Activated T-cell treated with anti-CD3 and anti-CD28 coated beads, Interleukin-2, amount 50 U/mL, for 72 hours (primary cell): ENCODE results near the gene COL4A4. TPM values are rescaled to one million over a fixed set of nuclear protein-coding genes. Genes with fewer than 3 reads are reported as not detected.

Experiments
- ATAC-seq, 2 donors: fragments of 150-1000 bp; cut with Tn5 transposase; replicated peaks in 1 of 2; 2 replicates each; pipeline ENCODE4 v1.10.0; 2021; ENCODE audit warnings: moderate library complexity in 2 of 2, mild to moderate bottlenecking in 1 of 2
- DNase-seq, 2 donors: peaks; one replicate each; pipeline ENCODE4 v3.0.0; 2021 to 2022; ENCODE audit warnings: mixed read lengths in 1 of 2
- H3K27ac Mint-ChIP-seq: one replicate; pipeline ENCODE4 v1.8.0; 2022; ENCODE audit warnings: mild to moderate bottlenecking, moderate library complexity, mixed read lengths
- H3K27me3 Mint-ChIP-seq: one replicate; pipeline ENCODE4 v1.8.0; 2022; ENCODE audit warnings: low read depth, mixed read lengths
- H3K36me3 Mint-ChIP-seq, 2 donors: one replicate each; pipeline ENCODE4 v1.8.0; 2022; ENCODE audit warnings: mixed read lengths in 2 of 2, mild to moderate bottlenecking in 1 of 2; ENCODE audit not compliant: insufficient read depth in 2 of 2
- H3K4me1 Mint-ChIP-seq: one replicate; pipeline ENCODE4 v1.8.0; 2022; ENCODE audit warnings: low read depth, mixed read lengths
- H3K4me3 Mint-ChIP-seq, 2 donors: one replicate each; pipeline ENCODE4 v1.8.0; 2022; ENCODE audit warnings: mild to moderate bottlenecking in 2 of 2, mixed read lengths in 2 of 2, moderate library complexity in 2 of 2
- H3K9me3 Mint-ChIP-seq, 2 donors: one replicate each; pipeline ENCODE4 v1.8.0; 2022; ENCODE audit warnings: mixed read lengths in 2 of 2
- total RNA-seq, 2 donors: library from RNA; stranded (reverse); gene quantifications; one replicate each; pipeline ENCODE4 v1.2.3, GENCODE V29; 2022

COL4A4 gene
- total RNA-seq: under 1 TPM; 0.02 to 0.16 TPM

DNA sequence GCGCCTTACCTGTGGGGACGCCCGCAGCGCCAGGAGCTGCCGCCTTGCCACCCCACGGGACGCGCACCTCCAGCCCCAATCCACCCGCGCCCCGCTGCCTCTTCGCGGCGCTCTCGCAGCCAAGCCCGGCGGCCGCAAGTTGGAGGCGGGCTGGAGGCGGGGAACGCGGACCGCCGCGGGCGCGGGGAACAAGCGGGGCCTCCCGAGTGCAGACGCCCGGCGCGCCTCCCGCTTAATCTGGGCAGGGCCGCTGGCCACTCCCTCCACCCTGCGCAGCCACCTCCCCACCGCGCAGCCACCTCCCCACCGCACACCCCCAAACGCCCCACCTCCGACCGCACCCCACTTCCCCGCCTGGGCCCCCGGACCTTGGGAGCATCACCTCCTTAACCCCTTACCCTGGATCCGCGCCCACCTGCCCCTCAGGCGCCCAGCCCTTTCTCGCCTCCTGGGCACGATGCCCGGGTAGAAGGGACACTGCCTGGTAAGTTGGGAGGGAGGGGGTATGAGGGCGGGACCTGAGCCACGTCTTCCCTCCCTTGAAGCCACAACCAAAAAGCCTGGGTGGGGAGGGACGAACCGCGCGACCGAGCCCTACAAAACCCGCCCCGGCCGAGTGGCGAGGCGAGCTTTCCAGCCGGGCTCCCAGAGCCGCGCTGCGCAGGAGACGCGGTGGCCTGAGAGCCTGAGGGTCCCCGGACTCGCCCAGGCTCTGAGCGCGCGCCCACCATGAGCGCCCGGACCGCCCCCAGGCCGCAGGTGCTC, at the start of gene COL4A4, which contains the start of gene COL4A3:
COL4A4 (minus strand) TSS at position 208 of the 765 bp plus-strand sequence. CDS start 16,722 bp downstream, outside the sequence.
COL4A3 (plus strand) TSS at position 627 of the 765 bp plus-strand sequence; CDS start at position 730, 103 bp downstream.
- peak; percentile 60 to 64 for ATAC-seq
- H3K4me3 Mint-ChIP-seq: peak within 1 kb of the TSS; percentile 70 to 82
- peaks cover 70% of the 10 kb centered on the region for H3K27me3 Mint-ChIP-seq

DNA sequence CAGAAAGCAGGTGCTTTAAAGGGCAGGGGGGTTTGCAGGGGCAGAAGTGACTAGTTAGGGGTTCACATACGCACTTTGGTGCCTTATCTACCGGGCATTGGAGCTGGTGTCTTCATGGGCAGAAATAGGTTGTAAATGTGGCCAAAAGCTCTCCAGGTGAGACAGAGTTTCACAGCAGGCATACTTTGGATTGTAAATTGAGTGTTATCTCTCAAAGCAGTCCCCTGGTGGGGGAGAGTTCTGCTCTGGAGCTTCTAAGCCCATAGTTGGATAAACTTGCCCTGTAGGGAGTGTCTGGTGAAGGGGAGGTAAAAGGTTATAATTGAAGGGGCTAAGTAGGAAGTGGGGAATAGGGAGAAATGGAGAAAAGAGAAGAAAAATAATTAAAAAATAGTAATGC, 43.6 kb upstream of the COL4A4 start:
- DNase-seq (no peak), ATAC-seq (no peak)
- Mint-ChIP-seq H3K27ac (no peak overlapping the region), H3K9me3 (no peaks in the 10 kb centered on the region), H3K4me1 (no peaks in the 10 kb centered on the region), H3K36me3 (no peaks in the 10 kb centered on the region), H3K27me3 (peaks cover 27% of the 10 kb centered on the region), H3K4me3 (no peak overlapping the region)

More for the DNA sequence above, at the start of gene COL4A4, which contains the start of gene COL4A3:
- Mint-ChIP-seq H3K4me1 (peaks cover 10% of the 10 kb centered on the region), H3K27ac (no peak within 1 kb of the TSS), H3K9me3 (peaks cover 5 to 6% of the 10 kb centered on the region in 2 donors), H3K36me3 (peaks cover 0 to 3% of the 10 kb centered on the region in 2 donors)
- peak; percentile 21 to 22 for DNase-seq

DNA sequence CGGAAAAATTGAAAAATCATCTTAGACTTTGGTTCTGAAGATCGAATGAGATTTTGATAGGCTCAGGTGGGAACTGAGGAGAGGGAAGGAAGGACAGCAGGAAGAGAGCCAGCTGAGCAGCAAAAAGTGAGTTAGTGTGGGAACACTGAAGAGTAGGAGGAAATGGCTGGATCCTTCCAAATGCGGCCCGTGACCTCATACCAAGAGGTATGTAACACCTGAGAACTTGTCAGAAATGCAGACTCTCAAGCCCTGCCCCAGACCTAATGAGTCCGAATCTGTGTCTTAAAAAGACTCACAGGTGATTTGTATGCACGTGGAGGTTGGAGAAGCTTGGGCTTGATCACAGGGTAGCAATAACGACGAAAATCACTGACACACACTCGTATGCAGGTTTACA, 42.4 kb upstream of the COL4A4 start:
- H3K27me3 Mint-ChIP-seq: peaks cover 27% of the 10 kb centered on the region
- H3K4me3 Mint-ChIP-seq: no peak overlapping the region
- no peak for ATAC-seq

DNA sequence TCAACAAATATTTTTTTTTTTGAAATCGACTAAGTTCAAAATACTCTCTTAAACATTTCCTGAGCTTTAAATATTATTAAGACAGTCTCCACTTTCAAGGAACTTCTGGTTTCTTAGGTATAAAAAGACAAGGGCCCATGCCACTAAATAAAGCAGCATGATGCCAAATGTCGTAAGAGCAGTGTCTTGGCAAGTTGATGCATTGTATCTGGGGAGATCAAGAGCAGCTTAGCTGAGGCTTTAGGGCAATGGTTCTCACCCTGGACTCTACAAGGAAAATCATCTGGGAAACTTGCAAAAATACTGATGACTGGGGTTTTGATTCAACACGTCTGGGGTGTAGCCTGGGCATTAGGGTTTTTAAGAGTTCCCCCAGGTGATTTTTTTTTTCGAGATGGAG, 41.7 kb upstream of the COL4A4 start:
- Mint-ChIP-seq H3K27me3 (peaks cover 27% of the 10 kb centered on the region), H3K9me3 (no peaks in the 10 kb centered on the region), H3K4me3 (no peak overlapping the region), H3K36me3 (no peaks in the 10 kb centered on the region), H3K27ac (no peak overlapping the region), H3K4me1 (no peaks in the 10 kb centered on the region)
- no peak for ATAC-seq
- DNase-seq: no peak

More for the DNA sequence above, 42.4 kb upstream of the COL4A4 start:
- Mint-ChIP-seq H3K4me1 (no peaks in the 10 kb centered on the region), H3K36me3 (no peaks in the 10 kb centered on the region), H3K27ac (no peak overlapping the region), H3K9me3 (no peaks in the 10 kb centered on the region)
- DNase-seq: no peak

DNA sequence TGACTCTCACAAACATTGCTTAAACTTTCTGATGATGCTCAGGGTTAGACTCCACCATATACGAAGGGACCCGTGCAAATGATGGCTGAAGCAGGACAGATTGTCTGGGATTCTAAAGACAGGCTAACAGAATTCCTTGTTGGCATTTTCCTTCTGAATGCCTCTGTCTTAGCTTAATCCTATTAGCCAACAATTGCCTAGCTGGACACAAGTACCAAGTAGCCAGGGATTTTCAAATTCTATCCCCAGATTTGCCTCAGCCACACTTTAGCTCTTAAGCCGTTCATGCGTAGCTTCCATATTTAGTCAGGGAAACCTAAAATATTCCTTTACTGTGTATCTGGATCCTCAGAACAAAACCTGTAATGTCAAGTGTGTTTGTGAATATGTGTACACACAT, 40.4 kb upstream of the COL4A4 start:
- H3K4me1 Mint-ChIP-seq: no peaks in the 10 kb centered on the region
- DNase-seq: no peak
- H3K36me3 Mint-ChIP-seq: no peaks in the 10 kb centered on the region
- no peaks in the 10 kb centered on the region for H3K9me3 Mint-ChIP-seq
- H3K27ac Mint-ChIP-seq: no peak overlapping the region
- ATAC-seq: no peak
- peaks cover 21% of the 10 kb centered on the region for H3K27me3 Mint-ChIP-seq
- H3K4me3 Mint-ChIP-seq: no peak overlapping the region

DNA sequence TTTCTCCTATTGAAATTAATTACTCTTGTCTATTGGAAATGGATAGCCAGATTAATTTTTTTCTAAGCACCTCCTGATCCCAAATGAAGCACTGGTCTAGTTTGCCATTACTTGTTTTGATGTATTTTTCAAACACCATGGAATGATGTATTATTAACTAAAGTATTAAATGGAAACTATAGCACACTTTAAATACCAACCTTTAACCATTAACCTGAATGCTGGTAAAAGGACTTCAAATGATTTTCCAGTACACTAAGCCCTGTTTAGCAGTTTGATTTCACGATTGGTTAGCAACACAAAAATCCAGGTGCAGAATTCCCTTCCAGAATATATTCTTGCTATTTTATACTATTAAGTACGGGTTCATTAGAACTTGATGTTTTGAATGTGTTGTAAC, 37.8 kb upstream of the COL4A4 start:
- Mint-ChIP-seq H3K4me1 (no peaks in the 10 kb centered on the region), H3K27ac (no peak overlapping the region), H3K36me3 (no peaks in the 10 kb centered on the region), H3K27me3 (peaks cover 13% of the 10 kb centered on the region), H3K4me3 (no peak overlapping the region), H3K9me3 (no peaks in the 10 kb centered on the region)
- no peak for ATAC-seq
- no peak for DNase-seq

DNA sequence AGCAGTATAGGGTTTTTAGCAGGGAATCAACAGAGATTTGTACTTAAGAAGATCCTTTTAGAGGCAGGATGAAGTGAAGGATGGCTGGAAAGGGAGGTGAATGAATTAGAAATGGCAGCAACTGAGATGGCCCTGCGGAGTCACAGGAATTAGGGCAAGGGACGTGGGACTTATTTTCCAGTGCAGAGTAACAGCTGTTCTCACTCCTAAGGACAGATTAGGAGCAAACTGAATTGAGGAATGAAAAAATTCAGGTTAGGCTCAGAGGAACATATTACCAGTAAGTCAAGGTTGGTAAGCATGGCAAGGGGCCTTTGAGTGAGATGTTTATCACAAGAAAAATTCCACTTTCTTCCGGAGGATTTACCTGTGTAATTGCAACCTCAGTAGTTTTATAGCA, 34.9 kb upstream of the COL4A4 start:
- Mint-ChIP-seq H3K36me3 (no peaks in the 10 kb centered on the region), H3K9me3 (no peaks in the 10 kb centered on the region), H3K27ac (no peak overlapping the region), H3K4me3 (no peak overlapping the region), H3K4me1 (no peaks in the 10 kb centered on the region), H3K27me3 (peaks cover 7% of the 10 kb centered on the region)
- no peak for DNase-seq
- ATAC-seq: no peak

DNA sequence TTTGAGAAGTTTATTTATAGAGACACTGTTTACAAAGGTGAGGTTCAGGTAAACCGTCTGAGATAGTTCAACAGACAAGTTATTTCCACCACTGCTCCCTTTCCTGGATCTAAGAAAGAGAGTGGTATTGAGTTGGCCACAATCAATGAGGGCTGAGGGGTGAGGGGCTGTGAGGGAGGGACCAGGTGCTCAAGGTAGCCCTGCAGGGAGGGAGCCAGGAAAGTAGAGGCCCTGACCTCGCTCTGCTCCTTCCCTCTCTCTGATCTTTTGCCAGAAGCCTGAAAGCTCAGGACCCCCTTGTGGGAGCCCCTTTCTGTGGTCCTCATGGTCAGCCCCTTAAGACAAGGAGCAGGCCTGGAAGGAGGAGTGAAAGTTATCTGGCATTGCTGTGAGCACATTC, 30.2 kb upstream of the COL4A4 start:
- H3K4me1 Mint-ChIP-seq: no peaks in the 10 kb centered on the region
- no peaks in the 10 kb centered on the region for H3K9me3 Mint-ChIP-seq
- no peak overlapping the region for H3K4me3 Mint-ChIP-seq
- peaks cover 22% of the 10 kb centered on the region for H3K27me3 Mint-ChIP-seq
- H3K27ac Mint-ChIP-seq: no peak overlapping the region
- H3K36me3 Mint-ChIP-seq: no peaks in the 10 kb centered on the region
- ATAC-seq (no peak), DNase-seq (no peak)

DNA sequence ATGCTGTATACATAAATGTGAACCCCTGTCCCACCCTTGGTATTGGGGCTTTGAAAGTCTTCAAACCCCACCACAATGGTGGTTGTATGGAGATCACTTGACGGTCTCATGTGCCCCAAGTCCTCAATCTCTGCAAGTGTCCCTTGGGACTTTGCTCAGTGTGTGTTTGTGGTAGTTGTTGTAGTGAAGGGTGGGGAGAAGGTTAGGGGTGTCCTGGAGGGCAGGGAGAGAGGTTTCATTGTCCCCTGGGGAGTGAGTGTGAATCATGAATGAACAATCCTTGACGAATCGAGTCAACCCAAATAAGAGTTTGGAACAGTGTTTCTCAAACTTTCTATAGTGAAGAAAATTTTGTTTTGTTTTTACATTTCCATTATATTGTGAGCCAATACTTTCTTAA, 28.5 kb upstream of the COL4A4 start:
- Mint-ChIP-seq H3K9me3 (no peaks in the 10 kb centered on the region), H3K27ac (no peak overlapping the region), H3K4me1 (no peaks in the 10 kb centered on the region), H3K4me3 (no peak overlapping the region), H3K27me3 (peaks cover 25% of the 10 kb centered on the region), H3K36me3 (no peaks in the 10 kb centered on the region)
- ATAC-seq: no peak
- DNase-seq: no peak

DNA sequence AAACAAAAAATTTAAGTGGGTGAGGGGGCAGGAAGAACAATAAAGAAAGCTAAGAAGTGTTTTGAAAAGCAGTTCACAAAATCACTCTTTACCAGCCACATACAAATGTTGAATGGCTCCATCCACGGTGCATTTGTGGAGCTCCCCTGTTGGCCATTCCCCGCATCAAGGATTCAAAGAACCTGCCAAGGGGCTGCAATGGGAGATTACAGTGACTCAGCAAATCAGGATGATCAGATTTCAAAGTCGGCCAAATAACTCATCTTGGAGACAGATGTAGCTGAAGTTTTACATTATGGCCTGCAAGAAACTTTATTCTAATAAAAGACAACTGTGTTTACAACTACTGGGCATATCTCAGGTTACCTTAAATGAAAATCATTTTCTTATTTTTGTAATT, 27.4 kb upstream of the COL4A4 start:
- Mint-ChIP-seq H3K9me3 (no peaks in the 10 kb centered on the region), H3K4me1 (no peaks in the 10 kb centered on the region), H3K27ac (no peak overlapping the region), H3K27me3 (peaks cover 29% of the 10 kb centered on the region), H3K4me3 (no peak overlapping the region), H3K36me3 (no peaks in the 10 kb centered on the region)
- ATAC-seq (no peak), DNase-seq (no peak)

DNA sequence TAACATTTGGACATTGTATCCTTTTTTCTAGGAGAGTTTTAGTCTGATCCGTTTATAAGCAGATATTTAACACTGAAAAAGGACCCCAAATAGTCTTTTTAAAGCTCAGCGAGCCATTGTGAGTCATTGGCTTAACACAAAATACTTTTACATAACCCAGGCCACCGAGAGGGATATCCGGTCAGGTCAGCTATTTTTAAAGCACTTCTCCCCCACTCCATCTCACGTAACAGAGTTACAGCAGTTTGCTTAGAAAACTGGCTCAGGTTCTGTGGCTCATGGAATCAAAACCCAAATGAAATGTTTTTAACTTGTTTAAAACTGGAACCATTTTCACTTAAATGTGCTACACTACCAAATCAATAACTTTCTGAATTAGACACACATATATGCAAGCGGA, 24.3 kb upstream of the COL4A4 start:
- H3K9me3 Mint-ChIP-seq: no peaks in the 10 kb centered on the region
- H3K27me3 Mint-ChIP-seq: peaks cover 37% of the 10 kb centered on the region
- DNase-seq (no peak), ATAC-seq (no peak)
- H3K36me3 Mint-ChIP-seq: no peaks in the 10 kb centered on the region
- no peak overlapping the region for H3K4me3 Mint-ChIP-seq
- no peak overlapping the region for H3K27ac Mint-ChIP-seq
- no peaks in the 10 kb centered on the region for H3K4me1 Mint-ChIP-seq

DNA sequence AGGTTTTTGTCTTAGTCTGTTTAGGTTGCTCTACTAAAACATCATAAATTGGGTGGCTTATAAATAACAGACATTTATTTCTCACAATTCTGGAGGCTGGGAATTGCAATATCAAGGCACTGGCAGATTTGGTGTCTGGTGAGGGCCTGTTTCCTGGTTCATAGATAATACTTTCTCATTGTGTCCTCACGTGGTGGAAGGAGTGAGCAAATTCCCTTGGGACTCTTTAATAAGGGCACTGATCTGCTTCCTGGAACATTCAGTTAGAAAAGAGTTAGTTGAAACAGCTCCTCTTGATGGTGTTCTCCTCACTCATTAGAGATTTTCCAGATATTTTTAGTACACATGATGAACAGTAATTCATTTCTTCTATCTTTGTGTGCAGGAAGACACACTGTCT, 22.7 kb upstream of the COL4A4 start:
- H3K27ac Mint-ChIP-seq: no peak overlapping the region
- no peaks in the 10 kb centered on the region for H3K4me1 Mint-ChIP-seq
- no peak for DNase-seq
- no peak for ATAC-seq
- H3K27me3 Mint-ChIP-seq: peaks cover 31% of the 10 kb centered on the region
- H3K9me3 Mint-ChIP-seq: no peaks in the 10 kb centered on the region
- H3K4me3 Mint-ChIP-seq: no peak overlapping the region
- no peaks in the 10 kb centered on the region for H3K36me3 Mint-ChIP-seq

DNA sequence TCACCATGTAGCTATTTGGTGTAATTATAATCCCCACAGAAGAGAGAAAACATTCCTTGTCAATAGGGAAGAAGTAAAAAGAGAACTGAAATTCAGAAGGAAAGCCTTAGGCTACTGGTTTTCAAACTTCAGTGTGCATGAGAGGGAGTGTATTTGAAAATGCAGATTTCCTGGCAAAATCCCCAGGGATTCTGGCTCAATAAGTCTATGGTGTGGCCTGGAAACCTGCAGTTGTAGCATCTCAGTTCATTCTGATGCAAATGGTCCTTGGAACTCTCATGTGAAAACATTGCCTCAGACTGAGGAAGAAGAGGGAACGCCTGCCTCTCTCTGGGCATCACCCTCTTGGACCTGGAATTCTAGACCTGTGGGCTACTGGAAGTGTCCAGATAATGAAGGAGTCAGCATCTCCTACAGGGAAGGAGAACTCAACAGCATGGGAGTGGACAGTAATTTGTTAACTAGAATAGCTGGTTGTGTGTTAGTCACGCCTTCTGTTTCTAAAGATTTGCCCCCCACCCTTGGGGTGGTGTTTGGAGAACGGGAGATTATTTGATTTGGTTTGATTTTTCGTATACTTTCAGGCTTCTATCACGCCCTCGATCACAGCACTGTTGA, 21.7 kb upstream of the COL4A4 start:
- no peak overlapping the region for H3K27ac Mint-ChIP-seq
- no peaks in the 10 kb centered on the region for H3K36me3 Mint-ChIP-seq
- ATAC-seq (no peak), DNase-seq (no peak)
- no peaks in the 10 kb centered on the region for H3K4me1 Mint-ChIP-seq
- H3K9me3 Mint-ChIP-seq: no peaks in the 10 kb centered on the region
- no peak overlapping the region for H3K4me3 Mint-ChIP-seq
- peaks cover 31% of the 10 kb centered on the region for H3K27me3 Mint-ChIP-seq
